Keratinocyte (primary cell): ENCODE results near the gene HEXD. TPM values are rescaled to one million over a fixed set of nuclear protein-coding genes. Genes with fewer than 3 reads are reported as not detected.

Experiments
- DNase-seq: peaks from one replicate; pipeline ENCODE4 v3.0.0-alpha.2; 2011; ENCODE audit warnings: low read depth, missing footprints, low spot score
- FAIRE-seq: peaks from 2 replicates; lab custom pipeline; 2011; peaks lifted over from hg19 to GRCh38; lab: Jason Lieb, UNC
- H2AFZ ChIP-seq: 2 replicates; pipeline ENCODE4 v1.6.0; 2012; ENCODE audit warnings: low read length, control low read depth, inconsistent platforms; ENCODE audit not compliant: control insufficient read depth
- H3K27ac ChIP-seq: 2 replicates; pipeline ENCODE4 v1.5.1; 2011; ENCODE audit warnings: low read length; ENCODE audit not compliant: control insufficient read depth, insufficient read depth
- H3K27me3 ChIP-seq: 3 replicates; pipeline ENCODE4 v1.6.0; 2011; ENCODE audit warnings: low read length; ENCODE audit not compliant: control insufficient read depth, insufficient read depth; ENCODE audit errors: extremely low read depth
- H3K36me3 ChIP-seq, 2 experiments: 2 replicates in 1 of 2; 3 replicates in 1 of 2; pipeline ENCODE4 v1.5.1; 2011; ENCODE audit warnings: low read length in 2 of 2, mild to moderate bottlenecking in 1 of 2; ENCODE audit not compliant: control insufficient read depth in 2 of 2, insufficient read depth in 2 of 2; ENCODE audit errors: extremely low read depth in 1 of 2
- H3K4me1 ChIP-seq: 3 replicates; pipeline ENCODE4 v1.5.1; 2011; ENCODE audit warnings: low read length; ENCODE audit not compliant: control insufficient read depth, insufficient read depth; ENCODE audit errors: extremely low read depth
- H3K4me2 ChIP-seq: 3 replicates; pipeline ENCODE4 v1.6.0; 2011; ENCODE audit warnings: low read depth, low read length; ENCODE audit not compliant: control insufficient read depth, insufficient read depth; ENCODE audit errors: extremely low read depth
- H3K4me3 ChIP-seq, 3 experiments: fragments of 200-600 bp in 1 of 3; sonication (generic) in 1 of 3; 2 replicates in 2 of 3; 3 replicates in 1 of 3; pipeline ENCODE4 v1.5.1; 2011 to 2016; ENCODE audit warnings: low read length in 3 of 3, mild to moderate bottlenecking in 3 of 3, control low read depth in 2 of 3, inconsistent platforms in 1 of 3, low read depth in 1 of 3, mixed read lengths in 1 of 3, mixed run types in 1 of 3, moderate library complexity in 1 of 3; ENCODE audit not compliant: control insufficient read depth in 2 of 3, insufficient read depth in 2 of 3; ENCODE audit errors: extremely low read depth in 1 of 3
- H3K79me2 ChIP-seq: 2 replicates; pipeline ENCODE4 v1.6.0; 2012; ENCODE audit warnings: low read length; ENCODE audit not compliant: control insufficient read depth, insufficient read depth
- H3K9ac ChIP-seq: 3 replicates; pipeline ENCODE4 v1.6.0; 2011; ENCODE audit warnings: low read length; ENCODE audit not compliant: control insufficient read depth, insufficient read depth; ENCODE audit errors: extremely low read depth
- H3K9me1 ChIP-seq: 3 replicates; pipeline ENCODE4 v1.6.0; 2011; ENCODE audit warnings: low read length; ENCODE audit not compliant: control insufficient read depth, insufficient read depth; ENCODE audit errors: extremely low read depth
- H3K9me3 ChIP-seq: 2 replicates; pipeline ENCODE4 v1.5.1; 2012; ENCODE audit warnings: low read depth, low read length; ENCODE audit not compliant: control insufficient read depth
- H4K20me1 ChIP-seq: 3 replicates; pipeline ENCODE4 v1.6.0; 2011; ENCODE audit warnings: low read length; ENCODE audit not compliant: control insufficient read depth, insufficient read depth; ENCODE audit errors: extremely low read depth
- EZH2 ChIP-seq: IDR thresholded peaks from one replicate; pipeline ENCODE4 v1.6.1; 2012; ENCODE audit warnings: inconsistent platforms, mild to moderate bottlenecking, low read length, moderate library complexity
- dilution Hi-C: fragments of 300-500 bp; cut with MboI; formaldehyde crosslinking; loops from one replicate; pipeline ENCODE4 v1.7.0; 2020; ENCODE audit warnings: low sequenced_read_pairs; ENCODE audit not compliant: extremely low pct_ligation_motif_present
- polyA plus RNA-seq, 5 experiments: library from polyadenylated mRNA; depleted of rRNA in 3 of 5; stranded (reverse) in 3 of 5; stranded (forward) in 1 of 5; unstranded in 1 of 5; fragments of >200 nt; gene quantifications; 1 replicate in 1 of 5; 2 replicates in 3 of 5; 3 replicates in 1 of 5; pipeline versions ENCODE4 v1.2.1 to v1.2.3, GENCODE V29; 2011 to 2012; ENCODE audit warnings: missing spikeins in 2 of 5, low read depth in 1 of 5, low replicate concordance in 1 of 5
- TF ChIP-seq, protein P1 (sequence below), 3 experiments: IDR thresholded peaks in 1 of 3; conservative IDR thresholded peaks in 1 of 3; optimal IDR thresholded peaks in 1 of 3; 2 replicates in 2 of 3; 3 replicates in 1 of 3; pipeline versions ENCODE3 to v1.5.1; 2011; ENCODE audit warnings: low read length in 3 of 3, mild to moderate bottlenecking in 3 of 3, moderate library complexity in 2 of 3, control low read depth in 1 of 3, inconsistent platforms in 1 of 3; ENCODE audit not compliant: insufficient read depth in 2 of 3; ENCODE audit errors: extremely low read depth in 1 of 3

The HEXD gene
- polyA plus RNA-seq, 1 donor (not counting 4 experiments of a cell fraction or from before 2014, with no cell fraction given), result 5.6 TPM

DNA sequence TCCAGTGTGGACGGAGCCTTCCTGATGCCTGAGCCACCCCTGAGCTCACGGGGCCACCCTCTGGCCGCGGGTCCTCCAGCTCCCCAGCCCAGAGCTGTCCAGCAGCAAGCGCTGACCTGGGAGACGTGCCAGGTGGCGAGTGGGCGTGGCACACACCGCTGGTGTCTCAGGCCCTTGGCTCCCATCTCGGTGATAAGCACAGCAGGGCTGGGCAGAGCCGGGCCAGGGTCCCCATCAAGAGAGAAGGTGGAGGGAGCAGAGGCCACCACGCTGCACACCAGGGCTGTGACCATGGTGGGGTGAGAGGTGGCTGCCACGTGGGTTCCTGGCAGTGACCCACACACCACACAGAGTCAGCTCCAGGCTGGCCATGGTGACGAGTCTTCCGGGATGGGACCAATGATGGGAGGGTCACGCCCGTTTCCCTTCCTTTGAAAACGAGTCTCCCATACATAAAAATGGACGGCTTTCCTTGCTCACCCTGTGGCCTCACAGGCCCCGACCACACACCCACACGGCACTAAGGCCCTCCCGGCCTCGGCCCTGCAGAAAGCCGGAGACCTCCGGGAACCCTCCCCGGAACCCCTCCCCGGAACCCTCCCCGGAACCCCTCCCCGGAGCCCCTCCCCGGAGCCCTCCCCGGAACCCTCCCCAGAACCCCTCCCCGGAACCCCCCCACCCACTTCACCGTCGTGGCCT lies 29.8 kb upstream of the HEXD start:
- Histone ChIP-seq H3K27me3 (peaks cover 37% of the 10 kb centered on the region), H3K9ac (no peak overlapping the region), H3K36me3 (peaks cover 0 to 3% of the 10 kb centered on the region in 2 experiments), H3K9me1 (no peaks in the 10 kb centered on the region), H4K20me1 (no peaks in the 10 kb centered on the region), H3K27ac (no peak overlapping the region), H3K79me2 (no peaks in the 10 kb centered on the region), H3K4me1 (peaks cover 12% of the 10 kb centered on the region), H3K4me3 (no peak overlapping the region), H2AFZ (no peak overlapping the region), H3K9me3 (no peaks in the 10 kb centered on the region), H3K4me2 (no peak overlapping the region)
- no peak for FAIRE-seq
- no peak for DNase-seq
- dilution Hi-C loops, result no loop called here
- no peak for TF ChIP-seq EZH2
- TF ChIP-seq, protein P1, sequence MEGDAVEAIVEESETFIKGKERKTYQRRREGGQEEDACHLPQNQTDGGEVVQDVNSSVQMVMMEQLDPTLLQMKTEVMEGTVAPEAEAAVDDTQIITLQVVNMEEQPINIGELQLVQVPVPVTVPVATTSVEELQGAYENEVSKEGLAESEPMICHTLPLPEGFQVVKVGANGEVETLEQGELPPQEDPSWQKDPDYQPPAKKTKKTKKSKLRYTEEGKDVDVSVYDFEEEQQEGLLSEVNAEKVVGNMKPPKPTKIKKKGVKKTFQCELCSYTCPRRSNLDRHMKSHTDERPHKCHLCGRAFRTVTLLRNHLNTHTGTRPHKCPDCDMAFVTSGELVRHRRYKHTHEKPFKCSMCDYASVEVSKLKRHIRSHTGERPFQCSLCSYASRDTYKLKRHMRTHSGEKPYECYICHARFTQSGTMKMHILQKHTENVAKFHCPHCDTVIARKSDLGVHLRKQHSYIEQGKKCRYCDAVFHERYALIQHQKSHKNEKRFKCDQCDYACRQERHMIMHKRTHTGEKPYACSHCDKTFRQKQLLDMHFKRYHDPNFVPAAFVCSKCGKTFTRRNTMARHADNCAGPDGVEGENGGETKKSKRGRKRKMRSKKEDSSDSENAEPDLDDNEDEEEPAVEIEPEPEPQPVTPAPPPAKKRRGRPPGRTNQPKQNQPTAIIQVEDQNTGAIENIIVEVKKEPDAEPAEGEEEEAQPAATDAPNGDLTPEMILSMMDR (optimal IDR thresholded peaks at IDR 0.05 in 1 of 3, IDR thresholded peaks at IDR 0.05 in 1 of 3, conservative IDR thresholded peaks at IDR 0.05 in 1 of 3; ENCODE audit: extremely low read depth in 1 of 3, insufficient read depth in 2 of 3, low read length in 3 of 3), result no peak

DNA sequence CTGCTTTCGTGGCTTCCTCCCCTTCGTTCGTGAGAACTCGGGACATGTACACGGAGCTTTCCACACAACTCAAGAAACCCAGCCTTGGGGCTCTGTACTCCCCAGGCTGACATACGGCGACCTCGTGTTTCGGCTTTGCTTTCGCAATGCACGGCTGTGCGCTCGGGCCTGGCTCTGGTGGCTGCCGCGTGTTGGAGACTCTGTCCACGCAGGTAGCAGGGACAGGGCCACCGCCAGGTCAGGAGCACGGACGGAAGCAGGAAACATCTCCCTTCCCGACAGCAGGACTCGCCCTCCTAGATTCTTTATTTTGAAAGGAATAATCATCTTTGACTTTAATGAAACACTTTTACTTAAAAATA lies 29.2 kb upstream of the HEXD start:
- no peak overlapping the region for H3K9ac ChIP-seq
- H2AFZ ChIP-seq, result no peak overlapping the region
- no peaks in the 10 kb centered on the region for H3K9me3 ChIP-seq
- peaks cover 12% of the 10 kb centered on the region for H3K4me1 ChIP-seq
- no peaks in the 10 kb centered on the region for H3K9me1 ChIP-seq
- no peak for DNase-seq
- dilution Hi-C loops, result no loop called here
- no peaks in the 10 kb centered on the region for H4K20me1 ChIP-seq
- peaks cover 32% of the 10 kb centered on the region for H3K27me3 ChIP-seq
- TF ChIP-seq, protein P1 (optimal IDR thresholded peaks at IDR 0.05 in 1 of 3, IDR thresholded peaks at IDR 0.05 in 1 of 3, conservative IDR thresholded peaks at IDR 0.05 in 1 of 3; ENCODE audit: extremely low read depth in 1 of 3, insufficient read depth in 2 of 3, low read length in 3 of 3), result no peak
- no peak for TF ChIP-seq EZH2
- peaks cover 0 to 3% of the 10 kb centered on the region in 2 experiments for H3K36me3 ChIP-seq
- no peak overlapping the region for H3K27ac ChIP-seq
- FAIRE-seq, result no peak
- no peak overlapping the region for H3K4me2 ChIP-seq
- H3K4me3 ChIP-seq, result no peak overlapping the region
- no peaks in the 10 kb centered on the region for H3K79me2 ChIP-seq
